HG02981 (cell line): Measurements from ENCODE around the gene CABP4.
"Not testable (repeated sequence)": the region's sequence is repeated elsewhere in the genome, so short reads cannot be mapped to it uniquely, and the experiment has no call there.

ENCODE experiments used
- ATAC-seq: cut with Tn5 transposase; IDR thresholded peaks from one replicate; pipeline ENCODE4 v1.9.1; 2021; ENCODE audit warnings: mild to moderate bottlenecking, moderate library complexity; ENCODE audit not compliant: unreplicated experiment

The CABP4 gene

DNA sequence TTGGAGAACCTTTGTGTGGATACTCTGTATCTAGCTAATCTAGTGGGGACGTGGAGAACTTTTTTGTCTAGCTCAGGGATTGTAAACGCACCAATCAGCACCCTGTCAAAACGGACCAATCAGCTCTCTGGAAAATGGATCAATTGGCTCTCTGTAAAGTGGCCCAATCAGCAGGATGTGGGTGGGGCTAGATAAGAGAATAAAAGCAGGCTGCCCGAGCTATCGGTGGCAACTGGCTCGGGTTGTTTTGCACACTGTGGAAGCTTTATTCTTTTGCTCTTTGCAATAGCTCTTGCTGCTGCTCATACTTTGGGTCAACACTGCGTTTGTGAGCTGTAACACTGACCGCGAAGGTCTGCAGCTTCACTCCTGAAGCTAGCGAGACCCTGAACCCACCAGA, 21.5 kb downstream of the CABP4 start:
- not testable (repeated sequence) for ATAC-seq

DNA sequence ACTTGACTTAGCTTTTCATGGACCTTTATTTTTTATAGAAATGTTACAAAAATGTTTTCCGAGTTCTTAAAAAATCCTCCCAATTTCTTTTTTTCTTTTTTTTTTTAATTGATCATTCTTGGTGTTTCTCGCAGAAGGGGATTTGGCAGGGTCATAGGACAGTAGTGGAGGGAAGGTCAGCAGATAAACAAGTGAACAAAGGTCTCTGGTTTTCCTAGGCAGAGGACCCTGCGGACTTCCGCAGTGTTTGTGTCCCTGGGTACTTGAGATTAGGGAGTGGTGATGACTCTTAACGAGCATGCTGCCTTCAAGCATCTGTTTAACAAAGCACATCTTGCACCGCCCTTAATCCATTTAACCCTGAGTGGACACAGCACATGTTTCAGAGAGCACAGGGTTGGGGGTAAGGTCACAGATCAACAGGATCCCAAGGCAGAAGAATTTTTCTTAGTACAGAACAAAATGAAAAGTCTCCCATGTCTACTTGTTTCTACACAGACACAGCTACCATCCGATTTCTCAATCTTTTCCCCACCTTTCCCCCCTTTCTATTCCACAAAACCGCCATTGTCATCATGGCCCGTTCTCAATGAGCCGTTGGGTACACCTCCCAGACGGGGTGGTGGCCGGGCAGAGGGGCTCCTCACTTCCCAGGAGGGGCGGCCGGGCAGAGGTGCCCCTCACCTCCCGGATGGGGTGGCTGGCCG, 22.3 kb downstream of the CABP4 start:
- not testable (repeated sequence) for ATAC-seq

DNA sequence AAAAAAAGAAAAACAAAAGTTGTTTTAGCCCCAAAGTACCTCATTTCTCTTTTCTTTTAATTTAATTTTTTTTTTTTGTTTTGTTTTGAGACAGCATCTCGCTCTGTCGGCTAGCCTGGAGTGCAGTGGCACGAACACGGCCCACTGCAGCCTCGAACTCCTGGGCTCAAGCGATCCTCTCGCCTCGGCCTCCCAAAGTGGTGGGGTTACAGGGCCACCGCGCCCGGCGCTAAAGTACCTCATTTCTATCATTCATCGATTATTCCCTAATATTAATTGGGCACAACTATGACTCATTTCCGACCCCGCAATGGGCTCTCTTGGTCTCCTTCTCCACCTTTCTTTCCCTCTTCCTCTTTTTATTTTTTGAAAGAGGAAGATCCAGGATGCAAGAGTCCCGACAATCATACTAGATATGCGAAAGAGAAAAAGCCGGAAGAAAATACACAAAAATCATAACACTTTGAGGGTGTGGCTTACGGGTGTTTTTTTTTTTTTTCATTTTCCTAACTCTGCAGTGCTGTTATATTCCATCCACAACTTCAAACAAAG, 27.2 kb downstream of the CABP4 start:
- no peak for ATAC-seq

DNA sequence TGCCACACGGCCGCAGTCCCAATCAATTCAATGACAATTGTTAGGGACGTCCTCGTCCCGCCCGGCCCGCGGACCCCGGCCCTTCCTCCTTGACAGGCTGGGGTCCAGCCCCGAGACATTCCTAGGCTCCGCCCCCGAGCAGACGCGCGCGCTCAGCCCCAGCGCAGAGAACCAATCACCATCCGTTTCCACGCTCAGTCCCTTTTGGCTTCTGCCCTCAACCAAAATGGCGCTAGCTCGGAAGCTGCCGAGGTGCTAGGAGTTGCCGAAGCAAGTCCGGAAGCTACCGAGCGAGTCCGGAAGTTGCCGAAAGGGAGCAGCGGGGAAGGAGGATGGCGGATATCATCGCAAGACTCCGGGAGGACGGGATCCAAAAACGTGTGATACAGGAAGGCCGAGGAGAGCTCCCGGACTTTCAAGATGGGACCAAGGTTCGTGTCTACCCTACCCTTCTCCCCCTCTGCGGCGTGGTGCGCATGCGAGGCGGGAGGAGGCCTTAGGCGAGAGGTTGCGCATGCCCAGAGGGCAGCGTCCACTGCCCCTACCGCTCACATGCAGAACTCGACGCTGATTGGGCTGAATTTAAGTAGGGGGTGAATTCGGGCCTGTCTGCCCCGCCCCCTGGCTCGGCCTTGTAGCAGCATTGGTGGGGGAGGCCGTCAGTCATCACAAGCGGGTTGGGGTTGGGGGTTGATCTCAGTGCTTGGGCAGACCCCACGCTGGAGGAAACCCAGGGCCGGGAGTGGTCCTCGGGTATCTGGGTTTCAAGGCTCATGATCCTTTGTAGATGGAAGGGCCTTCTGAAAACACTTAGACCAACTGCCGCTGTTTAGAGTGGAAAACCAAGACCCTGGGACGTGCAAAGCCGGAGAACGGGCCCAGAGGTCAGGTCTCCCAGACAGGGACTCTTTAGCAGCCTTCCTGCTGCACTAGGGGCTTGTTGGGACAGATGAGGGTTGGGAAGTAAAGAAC, 28.0 kb downstream of the CABP4 start, which contains the start of gene AIP:
Gene AIP (plus strand): TSS at position 200 of the 972 bp plus-strand sequence. CDS start 133 bp downstream, at position 333.
- ATAC-seq, result peak; percentile 71

DNA sequence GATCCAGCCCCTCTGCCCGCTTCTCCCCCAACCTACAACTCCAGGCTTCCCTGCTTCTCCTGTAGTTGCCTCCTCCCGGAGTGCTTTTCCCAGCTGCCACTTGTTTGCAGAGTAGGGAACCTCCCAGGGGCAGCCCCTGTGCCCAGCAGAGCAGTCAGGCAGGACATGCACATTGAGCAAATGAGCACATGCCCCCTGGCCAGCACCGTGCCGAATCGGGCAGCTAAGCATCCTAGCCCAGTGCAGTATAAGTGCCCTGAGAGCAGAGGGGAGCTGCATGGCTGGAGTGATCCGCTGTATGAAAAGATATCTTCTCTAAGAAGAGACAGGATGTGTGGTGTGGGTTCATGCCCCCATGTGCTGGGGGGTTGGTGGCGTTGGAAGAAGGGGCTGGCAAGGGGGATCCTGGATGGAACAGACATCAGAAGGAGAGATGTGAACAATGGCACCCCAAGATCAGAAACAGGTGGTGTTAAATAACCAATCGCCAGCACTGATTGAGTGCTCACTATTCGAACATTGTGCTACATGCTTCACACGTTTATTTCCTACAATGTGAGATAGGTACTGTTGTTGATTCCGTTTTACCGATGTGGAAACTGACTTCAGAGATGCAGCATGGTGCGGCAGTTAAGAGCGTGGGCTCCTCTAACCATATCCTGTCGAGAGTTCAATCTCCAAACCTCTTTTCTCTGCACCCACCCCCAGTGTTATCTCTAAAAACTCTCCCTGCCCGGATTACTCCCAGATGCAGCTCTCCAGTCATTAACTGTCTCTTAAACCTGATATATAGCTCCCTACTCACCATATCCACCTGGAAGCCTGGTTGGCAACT, 28.9 kb downstream of the CABP4 start:
- no peak for ATAC-seq

DNA sequence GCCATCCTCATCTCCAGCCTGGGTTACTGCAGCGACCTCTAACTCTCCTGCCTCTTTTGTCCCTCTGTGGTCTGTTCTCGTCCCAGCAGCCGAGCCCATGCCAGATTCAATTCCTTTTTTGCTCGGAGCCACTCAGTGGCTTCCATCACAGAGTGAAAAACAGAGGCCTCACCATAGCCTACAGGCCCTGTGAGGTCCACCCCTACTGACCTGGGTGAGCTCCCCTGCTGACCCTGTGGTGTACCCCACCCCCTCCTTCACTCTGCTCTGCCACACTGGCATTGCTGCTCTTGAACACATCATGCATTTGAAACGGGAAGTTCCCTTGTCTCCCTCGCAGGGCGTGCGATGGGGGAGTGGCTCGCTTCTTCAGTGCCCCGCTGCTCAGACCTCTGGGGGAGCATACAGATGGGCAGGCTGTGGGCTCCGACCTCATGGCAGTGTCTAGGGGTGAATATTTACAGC, 29.7 kb downstream of the CABP4 start:
- no peak for ATAC-seq

DNA sequence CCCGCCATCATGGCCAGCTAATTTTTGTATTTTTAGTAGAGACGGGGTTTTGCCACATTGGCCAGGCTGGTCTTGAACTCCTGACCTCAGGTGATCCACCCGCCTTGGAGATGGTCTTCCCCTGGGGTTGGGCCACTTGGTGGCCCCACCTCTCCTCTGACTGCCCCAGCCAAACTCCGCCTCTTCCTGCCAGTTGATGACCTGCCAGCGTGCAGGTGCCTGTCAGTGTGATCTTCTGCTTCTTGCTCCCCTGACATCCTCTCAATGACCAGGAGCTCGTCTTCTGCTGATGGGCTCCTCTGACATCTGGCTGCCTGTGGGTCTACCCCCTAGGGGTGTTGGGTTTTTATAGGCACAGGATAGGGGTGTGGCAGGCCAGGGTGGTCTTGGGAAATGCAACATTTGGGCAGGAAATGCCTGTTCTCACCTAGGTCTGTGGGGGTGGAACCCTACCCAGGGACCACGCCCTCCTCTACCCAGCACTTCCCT, 30.8 kb downstream of the CABP4 start:
- ATAC-seq, result not testable (repeated sequence)

DNA sequence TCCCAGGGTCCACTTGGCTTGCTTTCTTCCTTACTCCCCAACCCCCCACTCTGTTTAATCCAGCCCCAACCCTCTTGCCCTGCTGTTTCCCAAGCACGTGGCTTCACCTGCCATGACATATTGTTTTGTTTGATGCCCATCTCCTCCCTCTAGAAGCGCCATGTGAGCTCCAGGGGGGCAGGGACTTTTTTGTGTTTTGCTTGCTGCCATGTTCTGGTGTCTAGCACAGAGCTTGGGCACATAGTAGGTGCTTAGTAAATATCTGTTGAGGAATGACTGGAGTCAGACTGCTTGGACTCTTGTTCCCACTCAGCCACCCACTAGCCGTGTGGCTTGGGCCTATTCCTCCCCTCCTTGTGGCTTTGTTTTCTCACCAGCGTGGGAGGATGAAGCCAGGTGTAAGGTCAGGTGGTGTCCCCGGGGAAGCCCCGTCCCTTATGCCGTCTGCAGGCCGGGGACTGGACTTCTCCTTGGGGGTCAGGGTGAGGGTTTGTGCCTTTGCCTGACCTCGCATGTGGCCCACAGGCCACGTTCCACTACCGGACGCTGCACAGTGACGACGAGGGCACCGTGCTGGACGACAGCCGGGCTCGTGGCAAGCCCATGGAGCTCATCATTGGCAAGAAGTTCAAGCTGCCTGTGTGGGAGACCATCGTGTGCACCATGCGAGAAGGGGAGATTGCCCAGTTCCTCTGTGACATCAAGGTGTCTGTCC, 31.5 kb downstream of the CABP4 start:
- ATAC-seq, result no peak

DNA sequence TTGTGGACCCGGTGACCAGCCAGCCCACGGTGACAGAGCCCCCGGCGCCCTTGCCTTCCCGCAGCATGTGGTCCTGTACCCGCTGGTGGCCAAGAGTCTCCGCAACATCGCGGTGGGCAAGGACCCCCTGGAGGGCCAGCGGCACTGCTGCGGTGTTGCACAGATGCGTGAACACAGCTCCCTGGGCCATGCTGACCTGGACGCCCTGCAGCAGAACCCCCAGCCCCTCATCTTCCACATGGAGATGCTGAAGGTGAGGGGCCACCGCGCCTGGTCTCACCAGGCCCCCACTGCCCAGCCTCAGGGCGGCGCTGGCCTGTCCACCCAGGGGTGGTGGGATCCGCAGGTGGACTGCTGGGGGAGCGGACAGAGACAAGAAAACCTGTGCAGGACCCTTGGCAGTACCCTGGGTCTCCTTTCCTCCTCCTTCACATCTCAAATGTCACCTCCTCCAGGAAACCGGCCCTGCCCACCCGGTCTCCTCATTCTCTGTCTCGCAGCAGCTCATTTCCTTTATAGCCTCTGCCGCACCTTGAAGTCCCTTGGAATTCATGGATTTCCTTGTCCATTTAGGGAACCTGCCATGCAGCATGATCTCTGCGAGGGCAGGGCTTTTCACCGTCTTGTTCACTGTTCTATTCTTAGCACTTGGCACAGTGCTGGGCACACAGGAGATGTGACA, 34.2 kb downstream of the CABP4 start:
- ATAC-seq, result no peak

DNA sequence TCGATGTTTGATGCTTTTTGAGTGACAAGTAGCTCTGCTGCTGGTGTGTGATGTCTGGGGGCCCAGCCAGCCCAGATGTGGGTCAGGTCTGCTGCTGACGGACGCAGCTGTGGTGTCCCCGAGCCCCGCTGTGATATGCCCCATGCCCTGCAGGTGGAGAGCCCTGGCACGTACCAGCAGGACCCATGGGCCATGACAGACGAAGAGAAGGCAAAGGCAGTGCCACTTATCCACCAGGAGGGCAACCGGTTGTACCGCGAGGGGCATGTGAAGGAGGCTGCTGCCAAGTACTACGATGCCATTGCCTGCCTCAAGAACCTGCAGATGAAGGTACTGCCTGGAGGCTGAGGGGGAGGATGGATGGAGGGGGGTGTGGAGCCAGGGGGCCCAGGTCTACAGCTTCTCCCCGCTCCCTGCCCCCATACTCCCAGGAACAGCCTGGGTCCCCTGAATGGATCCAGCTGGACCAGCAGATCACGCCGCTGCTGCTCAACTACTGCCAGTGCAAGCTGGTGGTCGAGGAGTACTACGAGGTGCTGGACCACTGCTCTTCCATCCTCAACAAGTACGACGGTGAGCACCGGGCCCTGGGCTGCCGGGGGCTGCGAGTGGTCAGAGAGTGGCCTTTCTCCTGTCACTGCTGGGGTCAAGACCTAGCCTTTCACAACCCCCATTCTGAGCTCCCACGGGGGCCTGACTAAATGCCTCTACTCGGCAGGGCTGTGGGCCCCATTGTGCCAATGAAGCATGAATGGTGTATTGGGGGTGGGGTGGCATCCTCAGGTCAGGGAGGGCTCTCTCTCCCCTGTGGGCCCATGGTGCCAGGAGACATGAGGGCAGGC, 35.0 kb downstream of the CABP4 start:
- ATAC-seq, result no peak

DNA sequence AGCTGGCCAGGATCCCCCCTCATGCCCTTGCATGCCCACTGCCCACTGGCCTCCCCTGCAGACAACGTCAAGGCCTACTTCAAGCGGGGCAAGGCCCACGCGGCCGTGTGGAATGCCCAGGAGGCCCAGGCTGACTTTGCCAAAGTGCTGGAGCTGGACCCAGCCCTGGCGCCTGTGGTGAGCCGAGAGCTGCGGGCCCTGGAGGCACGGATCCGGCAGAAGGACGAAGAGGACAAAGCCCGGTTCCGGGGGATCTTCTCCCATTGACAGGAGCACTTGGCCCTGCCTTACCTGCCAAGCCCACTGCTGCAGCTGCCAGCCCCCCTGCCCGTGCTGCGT, 35.5 kb downstream of the CABP4 start:
- ATAC-seq, result no peak

DNA sequence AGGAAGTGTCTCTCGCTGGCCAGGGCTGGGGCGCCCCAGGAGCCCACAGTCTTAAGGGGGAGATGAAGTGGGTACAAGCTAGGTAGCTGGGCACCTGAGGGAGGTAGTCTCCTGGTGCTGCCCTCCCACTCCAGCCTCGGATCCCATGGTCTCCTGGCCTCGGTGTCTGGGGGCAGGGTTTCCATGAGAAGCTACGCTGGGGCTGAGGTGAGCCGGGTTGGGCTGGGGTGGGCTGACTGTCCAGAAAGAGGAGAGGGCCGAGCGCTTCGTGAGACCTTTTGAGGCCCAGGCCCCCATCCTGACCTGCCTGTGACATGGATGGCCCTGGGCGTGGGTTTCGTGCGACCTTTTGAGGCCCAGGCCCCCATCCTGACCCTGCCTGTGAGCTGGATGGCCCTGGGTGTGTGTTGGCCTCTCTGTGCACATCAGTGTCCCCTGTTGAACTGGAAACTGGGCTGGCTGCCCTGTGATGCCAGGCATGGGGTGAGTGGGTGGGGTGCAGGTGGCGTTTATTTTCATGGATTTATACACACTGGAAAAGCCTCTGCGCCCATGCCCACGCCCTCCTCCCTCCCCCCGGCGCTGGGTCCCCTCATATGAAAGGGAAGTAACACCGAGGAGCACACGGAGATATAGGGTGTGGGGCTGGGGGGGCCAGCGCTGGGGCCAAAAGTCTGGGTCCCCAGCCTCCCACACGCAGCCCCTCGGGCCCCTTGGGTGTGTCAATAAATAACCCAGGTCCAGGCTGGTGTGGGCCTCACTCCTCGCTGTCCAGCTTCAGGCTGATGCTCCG, 36.3 kb downstream of the CABP4 start:
- ATAC-seq, result no peak

DNA sequence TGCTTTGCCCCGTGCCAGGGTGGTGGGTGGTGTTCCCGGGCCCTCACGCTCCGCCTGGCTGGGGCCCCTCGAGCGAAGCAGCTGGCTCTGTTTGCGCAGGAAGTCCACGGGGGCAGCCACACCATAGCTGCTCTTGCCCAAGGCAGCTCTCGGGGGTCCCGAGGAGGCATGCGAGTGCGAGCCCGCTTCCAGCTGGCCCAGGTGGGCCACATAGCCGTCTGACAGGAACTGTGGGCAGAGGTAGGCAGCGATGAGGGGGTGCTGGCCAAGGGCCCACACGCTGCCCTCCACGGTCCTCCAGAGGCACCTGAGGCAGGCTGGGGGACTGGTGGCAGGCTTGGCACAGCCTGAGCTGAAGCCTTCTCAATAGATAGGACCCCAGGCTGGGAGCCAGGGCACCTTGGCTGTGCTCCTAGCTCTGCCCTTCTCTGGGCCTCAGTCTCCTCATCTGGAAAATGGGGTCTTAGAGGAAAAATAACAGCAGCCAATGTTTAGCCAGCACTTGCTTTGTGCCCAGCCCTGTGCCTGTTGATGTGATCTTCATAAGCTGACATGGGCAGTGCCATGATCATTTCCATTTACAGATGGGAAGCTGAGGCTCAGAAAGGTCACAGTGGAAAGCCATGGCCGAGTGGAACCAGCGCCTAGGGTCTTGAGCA, 37.0 kb downstream of the CABP4 start:
- ATAC-seq, result no peak

DNA sequence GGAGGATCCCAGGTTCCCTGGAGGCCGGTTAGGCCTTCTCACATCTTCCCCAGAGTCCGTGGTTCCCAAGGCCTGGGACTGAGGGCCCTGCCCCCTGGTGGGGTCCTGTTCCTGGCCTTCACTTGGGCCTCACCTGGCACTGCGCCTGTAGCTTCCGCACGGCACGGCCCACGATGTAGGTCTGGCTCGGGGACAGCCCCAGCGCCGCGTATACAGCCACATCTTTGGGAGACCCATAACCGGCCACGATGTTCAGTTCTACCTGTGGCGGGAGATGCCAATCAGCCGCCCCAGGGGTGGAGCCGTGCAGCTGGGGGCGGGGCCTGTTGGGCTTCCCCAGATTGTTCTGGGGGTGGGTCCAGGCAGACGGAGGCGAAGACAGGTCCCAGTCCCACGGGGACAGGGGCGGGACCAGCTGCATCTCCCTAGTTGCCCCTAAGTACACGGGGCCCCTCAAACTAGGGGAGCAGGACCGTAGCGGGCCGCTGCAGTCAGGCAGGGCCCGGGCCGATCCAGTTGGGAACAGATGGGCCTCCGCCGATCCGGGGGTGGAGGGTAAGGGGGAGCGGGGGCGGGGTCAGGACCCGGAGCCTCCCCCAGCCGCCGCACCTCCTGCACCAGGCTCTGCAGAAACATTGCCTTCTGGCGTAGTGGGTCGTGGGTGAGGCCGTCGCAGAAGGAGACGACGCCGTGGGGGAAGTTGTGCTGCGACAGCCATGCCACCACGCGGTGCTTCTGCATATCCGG, 37.8 kb downstream of the CABP4 start:
- ATAC-seq, result no peak

DNA sequence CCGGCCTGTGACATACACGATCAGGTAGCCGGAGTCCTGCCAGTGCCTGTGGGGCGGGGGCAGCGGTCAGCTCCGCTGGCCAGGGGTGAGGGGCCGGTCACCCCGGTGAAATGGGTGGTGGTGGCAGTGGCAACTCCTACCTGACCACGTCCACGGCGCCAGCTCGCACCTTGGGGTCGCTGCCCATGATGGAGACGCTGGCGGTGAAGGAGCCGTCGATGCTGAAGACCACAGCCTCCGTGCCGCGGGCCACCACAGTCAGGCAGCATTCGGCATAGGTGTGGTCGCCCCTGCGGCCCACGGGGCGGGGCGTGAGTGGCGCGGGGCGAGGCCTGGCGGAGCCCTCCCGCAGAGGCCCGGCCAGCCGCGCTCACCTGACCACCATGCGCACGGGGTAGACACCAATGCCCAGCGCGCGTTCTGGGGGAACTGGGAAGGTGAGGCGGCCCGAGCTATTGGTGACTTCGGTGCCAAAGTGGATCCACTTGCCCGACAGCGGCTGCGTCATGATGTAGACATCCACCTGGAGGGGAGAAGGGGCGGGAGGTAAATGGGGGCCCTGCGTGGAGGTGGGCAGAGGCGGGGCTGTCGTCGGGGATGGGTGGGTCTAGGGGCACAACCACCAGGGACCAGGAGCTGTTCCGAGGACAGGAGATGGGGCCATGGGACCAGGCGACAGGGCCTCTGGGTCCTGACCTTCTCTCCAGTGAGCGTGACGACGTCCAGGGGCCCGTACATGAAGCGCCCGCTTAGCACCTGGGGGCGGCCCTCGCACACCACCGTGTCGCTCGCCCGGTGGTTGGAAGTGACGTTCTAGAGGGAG, 38.6 kb downstream of the CABP4 start:
- ATAC-seq, result no peak
